H1 (cell line): ENCODE measurements around the gene ATP5F1A.
"Not testable (repeated sequence)": the region's sequence is repeated elsewhere in the genome, so short reads cannot be mapped to it uniquely, and the experiment has no call there.

Experiments used
- EZH2 ChIP-seq: fragments of 200-600 bp; sonication (generic); IDR thresholded peaks from 2 replicates; pipeline ENCODE4 v1.7.1; 2012; ENCODE audit warnings: low read depth, mild to moderate bottlenecking, moderate library complexity, low read length, inconsistent platforms; ENCODE audit not compliant: severe bottlenecking
- GABPA ChIP-seq: IDR thresholded peaks from 2 replicates; pipeline ENCODE4 v1.6.1; 2011; ENCODE audit warnings: mild to moderate bottlenecking, low read length, moderate library complexity, borderline replicate concordance; ENCODE audit not compliant: insufficient read depth

DNA sequence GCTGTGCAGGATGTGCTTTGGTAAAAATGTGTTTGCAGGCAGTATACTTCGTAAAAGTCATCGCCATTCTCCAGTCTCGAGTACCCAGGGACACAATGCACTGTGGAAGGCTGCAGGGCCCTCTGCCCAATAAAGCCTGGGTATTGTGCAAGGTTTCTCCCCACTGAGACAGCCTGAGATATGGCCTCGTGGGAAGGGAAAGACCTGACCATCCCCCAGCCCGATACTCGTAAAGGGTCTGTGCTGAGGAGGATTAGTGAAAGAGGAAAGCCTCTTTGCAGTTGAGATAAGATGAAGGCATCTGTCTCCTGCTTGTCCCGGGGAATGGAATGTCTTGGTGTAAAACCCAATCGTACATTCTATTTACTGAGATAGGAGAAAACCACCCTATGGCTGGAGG, 9.6 kb downstream of the ATP5F1A start:
- TF ChIP-seq GABPA, EZH2: not testable (repeated sequence)
